Spinal cord (tissue), 10 donors: ENCODE measurements around the gene CERT1. TPM values are rescaled to one million over a fixed set of nuclear protein-coding genes. Genes with fewer than 3 reads are reported as not detected.
A peak's percentile ranks its signal among the peaks of the same experiment; 100 is the strongest.
"Not testable (repeated sequence)": the region's sequence is repeated elsewhere in the genome, so short reads cannot be mapped to it uniquely, and the experiment has no call there.

ENCODE experiments used
- DNase-seq, 6 donors: peaks; one replicate each; pipeline versions ENCODE4 v3.0.0 to v3.0.0-alpha.2; 2013 to 2015; ENCODE audit warnings: low spot score in 6 of 6, low read depth in 4 of 6
- H3K27ac ChIP-seq: one replicate; pipeline ENCODE4 v1.5.1; 2013; ENCODE audit warnings: low read depth, low read length, control low read depth
- H3K27me3 ChIP-seq: one replicate; pipeline ENCODE4 v1.6.1; 2013; ENCODE audit warnings: low read length; ENCODE audit not compliant: control insufficient read depth, insufficient read depth
- H3K36me3 ChIP-seq: one replicate; pipeline ENCODE4 v1.6.1; 2013; ENCODE audit warnings: low read length; ENCODE audit not compliant: control insufficient read depth, insufficient read depth
- H3K4me1 ChIP-seq: one replicate; pipeline ENCODE4 v1.6.1; 2013; ENCODE audit warnings: low read length; ENCODE audit not compliant: control insufficient read depth, insufficient read depth
- H3K4me3 ChIP-seq: one replicate; pipeline ENCODE4 v1.5.1; 2013; ENCODE audit warnings: low read depth, low read length, control low read depth
- H3K9me3 ChIP-seq: one replicate; pipeline ENCODE4 v1.6.1; 2013; ENCODE audit warnings: low read length; ENCODE audit not compliant: control insufficient read depth, insufficient read depth
- WGBS: methylation state at CpG from one replicate; pipeline ENCODE4 v1.1.5; 2013; ENCODE audit warnings: missing lambda C conversion rate; ENCODE audit not compliant: insufficient coverage; 5-methylcytosine and 5-hydroxymethylcytosine counted together
- polyA plus RNA-seq, 2 donors: library from polyadenylated mRNA; unstranded; fragments of 120-200 nt; gene quantifications; one replicate each; pipeline ENCODE4 v1.2.1, GENCODE V29; 2013; ENCODE audit not compliant: insufficient read length in 2 of 2
- total RNA-seq, 2 donors: library from RNA; depleted of rRNA in 1 of 2; stranded (reverse); fragments of 120-200 nt in 1 of 2; fragments of >200 nt in 1 of 2; gene quantifications; one replicate each; pipeline versions ENCODE4 v1.2.3 to v1.2.4, GENCODE V29; 2013 to 2014
- donor health status: healthy.

CERT1 gene
- total and polyA plus RNA-seq, 4 donors = 25.3 to 73.2 (median 42.5) TPM

DNA sequence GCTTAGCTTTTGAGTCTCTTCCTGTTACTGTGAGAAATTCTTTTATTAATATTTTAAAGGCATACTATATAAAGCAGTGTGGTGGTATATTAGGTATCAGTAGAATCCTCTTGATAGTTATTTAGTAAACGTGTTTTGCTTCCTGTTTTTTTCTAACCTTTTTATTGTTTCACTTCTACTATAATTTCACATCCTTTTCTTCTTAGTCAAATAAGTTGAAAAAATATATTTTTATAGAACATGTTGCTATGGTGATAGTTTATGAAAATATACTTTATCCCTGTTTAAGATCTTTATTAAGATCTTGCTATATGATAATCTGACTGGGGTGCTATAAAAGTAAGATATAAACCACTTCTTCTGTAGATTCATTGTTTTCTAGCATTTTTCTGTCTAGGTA is 2.4 kb upstream of the CERT1 start:
- no peaks in the 10 kb centered on the region for H3K36me3 ChIP-seq
- WGBS = no CpG with 5 or more reads among the region's 1 CpG

DNA sequence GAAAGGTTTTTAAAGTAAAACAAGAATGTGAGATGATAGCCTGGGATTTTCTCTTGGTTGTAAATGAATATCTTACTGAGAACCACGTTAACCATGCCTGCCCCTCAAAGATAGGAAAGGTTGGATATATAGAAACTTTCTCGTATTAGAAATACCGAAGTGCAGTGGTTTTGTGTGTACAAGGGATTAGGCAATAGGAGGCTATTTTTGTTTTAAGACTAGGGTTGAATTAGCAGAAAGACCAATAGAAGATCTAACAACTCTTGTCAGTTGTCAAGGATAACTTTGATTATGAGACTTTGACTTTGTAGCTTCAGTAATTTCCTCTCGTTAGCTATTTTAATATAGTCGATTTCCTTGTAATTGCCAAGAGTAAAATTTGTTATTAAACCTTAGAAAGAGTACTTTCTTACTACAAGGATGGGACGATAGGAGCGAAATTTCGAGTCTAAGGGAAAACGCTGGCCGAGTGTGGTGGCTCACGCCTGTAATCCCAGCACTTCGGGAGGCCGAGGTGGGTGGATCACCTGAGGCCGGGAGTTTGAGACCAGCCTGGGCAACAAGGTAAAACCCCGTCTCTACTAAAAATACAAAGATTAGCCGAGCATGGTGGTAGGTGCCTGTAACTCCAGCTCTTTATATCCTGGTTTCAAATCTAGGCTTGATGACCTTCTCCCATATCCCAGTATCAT is 1.1 kb upstream of the CERT1 start:
- Histone ChIP-seq H3K4me3 (peak overlapping the region; percentile 95), H3K9me3 (no peaks in the 10 kb centered on the region), H3K27ac (peak overlapping the region; percentile 93), H3K36me3 (no peaks in the 10 kb centered on the region), H3K27me3 (no peaks in the 10 kb centered on the region), H3K4me1 (peaks cover 3% of the 10 kb centered on the region)
- DNase-seq = no peak
- 80% methylated on average over 1 of the region's 16 CpGs for WGBS

More for the DNA sequence above, 2.4 kb upstream of the CERT1 start:
- Histone ChIP-seq H3K27me3 (no peaks in the 10 kb centered on the region), H3K4me1 (peaks cover 3% of the 10 kb centered on the region), H3K9me3 (peaks cover 1% of the 10 kb centered on the region), H3K4me3 (no peak overlapping the region), H3K27ac (no peak overlapping the region)
- no peak for DNase-seq

DNA sequence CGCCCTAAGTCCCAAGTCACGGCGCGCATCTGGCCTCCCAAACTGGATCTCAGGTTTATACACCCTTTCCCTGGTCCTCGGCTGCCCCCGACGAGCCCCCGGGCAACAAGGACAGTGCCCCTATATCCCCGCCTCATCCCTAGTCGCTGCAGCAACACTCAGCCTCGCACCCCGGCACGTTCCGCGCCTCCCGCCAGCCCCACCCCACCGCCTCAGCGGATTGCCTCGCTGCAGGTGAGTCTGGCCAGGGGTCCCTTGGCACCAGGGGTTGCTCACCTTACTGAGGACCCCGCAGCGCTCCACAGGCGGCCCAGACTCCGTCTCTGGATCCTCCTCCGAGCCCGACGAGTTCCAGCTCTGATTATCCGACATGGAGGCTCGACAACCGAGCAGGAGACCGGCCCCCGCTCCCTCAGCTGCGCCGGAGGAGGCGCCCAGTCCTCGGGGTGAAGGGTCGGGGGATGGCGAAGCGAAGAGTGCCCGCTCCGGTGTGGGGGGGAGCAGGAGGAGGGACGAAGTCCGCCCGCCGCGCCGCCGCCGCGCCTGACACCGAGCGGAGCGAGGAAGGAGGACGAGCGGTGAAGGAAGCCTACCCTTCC is 494 bp downstream of the CERT1 start:
- no peaks in the 10 kb centered on the region for H3K9me3 ChIP-seq
- H3K27me3 ChIP-seq = no peaks in the 10 kb centered on the region
- no peaks in the 10 kb centered on the region for H3K36me3 ChIP-seq
- H3K27ac ChIP-seq = peak overlapping the region; percentile 93
- under 1% methylated on average over 54 of the region's 54 CpGs for WGBS
- peak in 5 of 6 donors; percentile 11 to 63 (median 28) for DNase-seq
- H3K4me1 ChIP-seq = peaks cover 3% of the 10 kb centered on the region
- peak overlapping the region; percentile 95 for H3K4me3 ChIP-seq

DNA sequence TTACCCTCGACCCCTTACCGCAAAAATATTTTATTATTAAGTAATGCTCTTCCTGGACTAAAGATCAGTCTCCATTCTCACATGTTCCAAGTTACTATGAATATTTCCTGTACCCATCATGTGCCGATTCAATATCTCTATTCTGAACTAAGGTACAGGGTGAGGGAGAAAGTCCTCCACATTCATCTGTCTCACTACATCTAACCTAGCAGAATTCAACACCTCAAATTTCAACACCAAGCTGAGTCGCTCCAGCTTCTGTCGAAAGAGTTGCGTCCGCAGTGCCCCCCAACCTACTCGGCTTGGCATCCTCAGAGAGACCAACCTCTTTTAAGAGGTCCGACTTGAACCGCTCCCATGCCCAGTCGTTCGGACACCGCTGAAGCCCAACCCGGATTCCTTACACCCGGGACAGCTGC is 1.0 kb downstream of the CERT1 start:
- Histone ChIP-seq H3K27me3 (no peaks in the 10 kb centered on the region), H3K4me1 (peaks cover 3% of the 10 kb centered on the region), H3K27ac (peak overlapping the region; percentile 93), H3K4me3 (peak overlapping the region; percentile 95), H3K9me3 (no peaks in the 10 kb centered on the region), H3K36me3 (no peaks in the 10 kb centered on the region)
- peak in 1 of 6 donors; percentile 24 for DNase-seq
- 0% methylated on average over 12 of the region's 15 CpGs for WGBS

DNA sequence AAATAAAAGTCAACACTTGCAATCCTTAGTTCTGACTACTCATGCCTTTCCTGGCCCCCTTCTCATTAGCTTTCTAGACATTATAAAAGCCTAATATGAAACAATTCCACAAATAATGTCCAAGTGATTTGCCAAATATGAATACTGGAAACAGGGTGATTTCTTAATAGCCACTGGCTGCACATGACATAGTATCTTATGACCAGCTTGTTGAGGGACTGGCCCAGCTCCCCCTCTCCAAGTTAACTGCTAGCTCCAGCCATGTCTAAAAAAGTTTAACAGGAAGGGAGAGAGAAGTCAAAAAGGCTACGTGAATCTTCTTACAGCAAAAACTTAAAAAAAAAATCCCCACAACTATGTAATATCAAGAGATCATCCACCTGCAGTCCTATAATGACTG is 1.5 kb downstream of the CERT1 start:
- H3K9me3 ChIP-seq = no peaks in the 10 kb centered on the region
- no peaks in the 10 kb centered on the region for H3K36me3 ChIP-seq
- DNase-seq = peak in 2 of 6 donors; percentile 10
- WGBS = no CpG with 5 or more reads among the region's 1 CpG
- peak overlapping the region; percentile 95 for H3K4me3 ChIP-seq
- H3K4me1 ChIP-seq = peaks cover 3% of the 10 kb centered on the region
- H3K27ac ChIP-seq = no peak overlapping the region
- H3K27me3 ChIP-seq = no peaks in the 10 kb centered on the region

DNA sequence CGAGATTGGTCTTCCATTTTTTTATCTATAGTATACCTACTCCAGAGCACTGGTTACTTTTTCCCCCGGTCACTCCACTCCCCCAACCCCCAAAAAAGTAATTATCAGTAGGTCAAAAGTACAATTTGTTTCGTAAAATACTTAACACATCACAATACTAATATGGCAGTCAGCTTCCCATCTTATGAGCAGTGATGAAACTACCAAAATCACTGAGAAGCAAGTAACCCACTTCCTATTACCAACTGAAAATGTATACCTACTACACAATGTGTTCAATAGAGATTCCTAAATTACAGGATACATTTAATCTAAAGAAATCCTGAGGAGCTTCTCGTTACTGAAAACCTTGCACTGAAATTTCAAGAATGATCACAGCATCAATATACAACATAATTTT is 1.9 kb downstream of the CERT1 start:
- peak overlapping the region; percentile 95 for H3K4me3 ChIP-seq
- H3K4me1 ChIP-seq = peaks cover 3% of the 10 kb centered on the region
- no peaks in the 10 kb centered on the region for H3K36me3 ChIP-seq
- H3K27ac ChIP-seq = no peak overlapping the region
- 69% methylated on average over 3 of the region's 4 CpGs for WGBS
- no peak for DNase-seq
- H3K27me3 ChIP-seq = no peaks in the 10 kb centered on the region
- H3K9me3 ChIP-seq = no peaks in the 10 kb centered on the region

DNA sequence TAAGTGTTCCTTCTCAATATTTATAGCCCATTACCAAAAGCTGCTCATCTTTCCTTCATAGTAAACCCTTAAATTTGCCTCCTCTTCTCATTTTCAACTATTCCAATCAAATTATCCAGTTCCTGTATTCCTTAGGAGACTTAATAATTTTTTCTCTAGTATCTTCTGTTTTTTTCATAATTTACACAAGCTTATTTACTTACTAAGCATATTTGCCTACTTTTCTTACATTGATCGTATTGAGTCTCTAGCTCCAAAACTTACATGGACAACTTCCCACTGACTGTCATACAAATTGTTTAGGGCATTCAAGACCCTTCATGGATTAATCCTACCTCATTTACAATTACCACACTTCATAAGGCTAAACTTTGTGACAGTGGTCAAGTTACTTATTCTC is 3.6 kb downstream of the CERT1 start:
- H3K27ac ChIP-seq = no peak overlapping the region
- DNase-seq = no peak
- no peaks in the 10 kb centered on the region for H3K36me3 ChIP-seq
- H3K27me3 ChIP-seq = no peaks in the 10 kb centered on the region
- no peaks in the 10 kb centered on the region for H3K9me3 ChIP-seq
- H3K4me1 ChIP-seq = peaks cover 3% of the 10 kb centered on the region
- no peak overlapping the region for H3K4me3 ChIP-seq
- WGBS = 100% methylated on average over 1 of the region's 1 CpG

DNA sequence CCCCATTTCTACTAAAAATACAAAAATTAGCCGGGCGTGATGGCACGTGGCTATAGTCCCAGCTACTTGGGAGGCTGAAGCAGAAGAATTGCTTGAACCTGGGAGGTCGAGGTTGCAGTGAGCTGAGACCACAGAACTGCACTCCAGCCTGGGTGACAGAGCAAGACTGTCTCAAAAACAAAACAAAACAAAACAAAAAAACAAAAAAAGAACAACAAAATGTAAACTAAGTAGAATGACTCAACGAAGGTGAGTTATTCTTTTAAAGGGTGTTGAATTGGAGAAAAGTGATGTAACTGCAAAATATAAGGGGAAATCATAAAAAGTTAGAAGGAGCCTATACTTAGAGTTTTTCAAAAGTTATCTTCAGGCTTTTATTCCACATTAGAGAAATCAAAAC is 6.3 kb downstream of the CERT1 start:
- not testable (repeated sequence) for DNase-seq, H3K4me3 ChIP-seq, H3K27ac ChIP-seq, H3K9me3 ChIP-seq, H3K4me1 ChIP-seq, H3K27me3 ChIP-seq, H3K36me3 ChIP-seq
- WGBS = 76% methylated on average over 3 of the region's 5 CpGs

DNA sequence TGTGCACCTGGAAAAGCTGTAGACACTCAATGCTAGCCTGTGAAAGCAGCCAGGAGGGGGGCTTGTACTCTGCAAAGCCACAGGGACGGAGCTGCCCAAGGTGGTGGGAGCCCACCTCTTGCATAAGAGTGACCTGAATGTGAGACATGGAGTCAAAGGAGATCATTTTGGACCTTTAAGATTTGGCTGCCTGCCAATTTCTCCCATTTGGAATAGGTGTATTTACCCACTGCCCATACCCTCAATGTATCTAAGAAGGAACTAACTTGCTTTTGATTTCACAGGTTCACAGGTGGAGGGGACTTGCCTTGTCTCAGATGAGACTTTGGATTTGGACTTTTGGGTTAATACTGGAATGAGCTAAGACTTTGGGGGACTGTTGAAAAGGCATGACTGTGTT is 12.6 kb downstream of the CERT1 start:
- not testable (repeated sequence) for H3K9me3 ChIP-seq, H3K4me3 ChIP-seq, H3K4me1 ChIP-seq, H3K27me3 ChIP-seq, H3K36me3 ChIP-seq, DNase-seq, H3K27ac ChIP-seq
- WGBS = 100% methylated on average over 1 of the region's 1 CpG

DNA sequence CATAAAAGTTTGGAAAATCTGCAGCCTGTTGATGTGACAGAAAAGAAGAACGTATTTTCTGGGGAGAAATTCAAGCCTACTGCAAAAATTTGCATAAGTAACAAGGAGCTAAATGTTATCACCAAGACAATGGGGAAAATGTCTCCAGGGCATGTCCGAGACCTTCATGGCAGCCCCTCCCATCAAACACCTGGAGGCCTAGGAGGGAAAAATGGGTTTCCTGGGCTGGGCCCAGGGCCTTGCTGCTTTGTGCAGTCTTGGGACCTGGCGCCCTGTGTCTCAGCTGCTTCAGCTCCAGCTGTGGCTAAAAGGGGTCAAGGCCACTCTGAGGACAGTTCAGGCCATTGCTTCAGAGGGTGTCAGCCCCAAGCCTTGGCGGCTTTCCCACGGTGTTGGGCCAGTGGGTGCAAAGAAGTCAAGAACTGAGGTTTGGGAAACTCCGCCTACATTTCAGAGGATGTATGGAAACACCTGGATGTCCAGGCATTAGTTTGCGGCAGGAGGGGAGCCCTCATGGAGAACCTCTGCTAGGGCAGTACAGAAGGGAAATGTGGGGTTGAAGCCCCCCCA is 13.1 kb downstream of the CERT1 start:
- Histone ChIP-seq H3K9me3 (no peaks in the 10 kb centered on the region), H3K27ac (no peak overlapping the region), H3K4me1 (no peaks in the 10 kb centered on the region), H3K36me3 (peaks cover 7% of the 10 kb centered on the region), H3K27me3 (no peaks in the 10 kb centered on the region), H3K4me3 (no peak overlapping the region)
- DNase-seq = no peak
- WGBS = 100% methylated on average over 4 of the region's 7 CpGs
